Liver (tissue), 9 donors: ENCODE results near the gene ATF6B. TPM values are rescaled to one million over a fixed set of nuclear protein-coding genes. Genes with fewer than 3 reads are reported as not detected.

Experiments
- DNase-seq: peaks from one replicate; pipeline ENCODE4 v3.0.0-alpha.2; 2017; ENCODE audit warnings: low spot score
- H3K27ac ChIP-seq, 2 donors: one replicate each; pipeline ENCODE4 v1.7.0; 2013; ENCODE audit warnings: inconsistent platforms in 2 of 2, low read length in 2 of 2, control low read depth in 1 of 2, low read depth in 1 of 2, mild to moderate bottlenecking in 1 of 2
- H3K27me3 ChIP-seq, 4 donors: one replicate each; pipeline versions ENCODE4 v1.6.1 to v1.7.0; 2013; ENCODE audit warnings: low read length in 3 of 4, inconsistent platforms in 1 of 4, mild to moderate bottlenecking in 1 of 4, moderate library complexity in 1 of 4; ENCODE audit not compliant: control insufficient read depth in 4 of 4, insufficient read depth in 4 of 4
- H3K36me3 ChIP-seq, 4 donors: one replicate each; pipeline versions ENCODE4 v1.6.1 to v1.7.0; 2013; ENCODE audit warnings: low read length in 3 of 4, mild to moderate bottlenecking in 3 of 4, low read depth in 1 of 4, moderate library complexity in 1 of 4; ENCODE audit not compliant: control insufficient read depth in 4 of 4, insufficient read depth in 3 of 4
- H3K4me1 ChIP-seq, 4 donors: one replicate each; pipeline versions ENCODE4 v1.6.1 to v1.7.0; 2013; ENCODE audit warnings: low read length in 3 of 4, mild to moderate bottlenecking in 3 of 4, moderate library complexity in 1 of 4; ENCODE audit not compliant: control insufficient read depth in 4 of 4, insufficient read depth in 4 of 4
- H3K4me3 ChIP-seq, 3 donors: one replicate each; pipeline versions ENCODE4 v1.6.1 to v1.7.0; 2013; ENCODE audit warnings: low read length in 3 of 3, control low read depth in 1 of 3, low read depth in 1 of 3, mild to moderate bottlenecking in 1 of 3
- H3K9ac ChIP-seq, 2 donors: one replicate each; pipeline ENCODE4 v1.7.0; 2013; ENCODE audit warnings: low read length in 2 of 2, mild to moderate bottlenecking in 2 of 2, moderate library complexity in 2 of 2, control low read depth in 1 of 2, low read depth in 1 of 2
- H3K9me3 ChIP-seq, 4 donors: one replicate each; pipeline versions ENCODE4 v1.6.1 to v1.7.0; 2013; ENCODE audit warnings: low read length in 3 of 4; ENCODE audit not compliant: control insufficient read depth in 4 of 4
- FOXA1 ChIP-seq: IDR thresholded peaks from 2 replicates; pipeline ENCODE4 v1.6.1; 2016; ENCODE audit warnings: antibody characterized with exemption
- HNF4A ChIP-seq, 2 donors: conservative IDR thresholded peaks; 2 replicates each; pipeline ENCODE4 v1.6.1; 2016; ENCODE audit warnings: antibody characterized with exemption in 2 of 2, mild to moderate bottlenecking in 2 of 2
- JUND ChIP-seq, 2 donors: IDR thresholded peaks; 2 replicates each; pipeline ENCODE4 v1.6.1; 2016; ENCODE audit warnings: antibody characterized with exemption in 2 of 2
- RAD21 ChIP-seq, 2 donors: IDR thresholded peaks; 2 replicates each; pipeline ENCODE4 v1.6.1; 2016; ENCODE audit warnings: antibody characterized with exemption in 2 of 2, mild to moderate bottlenecking in 2 of 2
- RXRA ChIP-seq, 2 donors: IDR thresholded peaks; 2 replicates each; pipeline ENCODE4 v1.6.1; 2017 to 2018; ENCODE audit warnings: antibody characterized with exemption in 2 of 2, mild to moderate bottlenecking in 1 of 2
- YY1 ChIP-seq: IDR thresholded peaks from 2 replicates; pipeline ENCODE4 v1.6.1; 2016; ENCODE audit warnings: antibody characterized with exemption, mild to moderate bottlenecking
- WGBS: extraction: QIAGEN DNeasy Blood & Tissue Kit; methylation state at CpG from one replicate; pipeline ENCODE4 v1.1.7; 2013; 5-methylcytosine and 5-hydroxymethylcytosine counted together
- polyA plus RNA-seq, 2 donors: library from polyadenylated mRNA; stranded (reverse) in 1 of 2; unstranded in 1 of 2; fragments of 200-250 nt in 1 of 2; fragments of >200 nt in 1 of 2; fragmentation: Nextera tagmentation in 1 of 2; extraction: Ambion mirVana in 1 of 2; gene quantifications; one replicate each; pipeline versions ENCODE4 v1.2.1 to v1.2.3, GENCODE V29; 2013 to 2015
- total RNA-seq, 2 donors: library from RNA; depleted of rRNA; stranded (reverse); fragments of >200 nt; gene quantifications; one replicate each; pipeline ENCODE4 v1.2.3, GENCODE V29; 2014
- TF ChIP-seq, protein P1 (sequence below): IDR thresholded peaks from 2 replicates; pipeline ENCODE4 v1.6.1; 2016; ENCODE audit warnings: antibody characterized with exemption, mild to moderate bottlenecking
- TF ChIP-seq, protein P2 (sequence below): IDR thresholded peaks from 2 replicates; pipeline ENCODE4 v1.6.1; 2016; ENCODE audit warnings: antibody characterized with exemption
- TF ChIP-seq, protein P3 (sequence below): IDR thresholded peaks from 2 replicates; pipeline ENCODE4 v1.6.1; 2016; ENCODE audit warnings: antibody characterized with exemption
- donor health status: healthy.
- donor health status: healthy.
- donor health status: healthy.
- donor health status: healthy.
- donor health status: healthy.

ATF6B gene
- total and polyA plus RNA-seq, 4 donors = 13.6 to 24.8 (median 15.5) TPM

DNA sequence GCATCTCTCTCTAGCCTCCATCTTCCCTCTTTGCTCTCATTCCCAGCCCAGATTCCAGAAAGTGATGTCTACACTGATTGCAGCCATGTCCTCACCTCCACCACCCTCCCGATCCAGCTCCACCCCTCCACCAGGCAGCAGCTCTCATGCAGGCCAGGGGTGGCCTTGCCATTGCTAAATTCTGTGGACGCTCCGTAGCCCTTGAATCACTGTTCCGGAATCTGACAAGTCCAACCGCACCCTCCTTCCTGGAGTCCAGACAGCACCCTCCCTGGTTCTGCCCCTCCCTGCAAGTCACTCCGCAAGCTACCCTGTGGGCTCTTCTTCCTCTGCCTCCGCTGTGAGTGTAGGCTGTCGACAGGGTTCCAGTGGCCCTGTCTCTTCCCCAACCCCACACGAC, 45.1 kb downstream of the ATF6B start (continued):
- TF ChIP-seq, protein P1, sequence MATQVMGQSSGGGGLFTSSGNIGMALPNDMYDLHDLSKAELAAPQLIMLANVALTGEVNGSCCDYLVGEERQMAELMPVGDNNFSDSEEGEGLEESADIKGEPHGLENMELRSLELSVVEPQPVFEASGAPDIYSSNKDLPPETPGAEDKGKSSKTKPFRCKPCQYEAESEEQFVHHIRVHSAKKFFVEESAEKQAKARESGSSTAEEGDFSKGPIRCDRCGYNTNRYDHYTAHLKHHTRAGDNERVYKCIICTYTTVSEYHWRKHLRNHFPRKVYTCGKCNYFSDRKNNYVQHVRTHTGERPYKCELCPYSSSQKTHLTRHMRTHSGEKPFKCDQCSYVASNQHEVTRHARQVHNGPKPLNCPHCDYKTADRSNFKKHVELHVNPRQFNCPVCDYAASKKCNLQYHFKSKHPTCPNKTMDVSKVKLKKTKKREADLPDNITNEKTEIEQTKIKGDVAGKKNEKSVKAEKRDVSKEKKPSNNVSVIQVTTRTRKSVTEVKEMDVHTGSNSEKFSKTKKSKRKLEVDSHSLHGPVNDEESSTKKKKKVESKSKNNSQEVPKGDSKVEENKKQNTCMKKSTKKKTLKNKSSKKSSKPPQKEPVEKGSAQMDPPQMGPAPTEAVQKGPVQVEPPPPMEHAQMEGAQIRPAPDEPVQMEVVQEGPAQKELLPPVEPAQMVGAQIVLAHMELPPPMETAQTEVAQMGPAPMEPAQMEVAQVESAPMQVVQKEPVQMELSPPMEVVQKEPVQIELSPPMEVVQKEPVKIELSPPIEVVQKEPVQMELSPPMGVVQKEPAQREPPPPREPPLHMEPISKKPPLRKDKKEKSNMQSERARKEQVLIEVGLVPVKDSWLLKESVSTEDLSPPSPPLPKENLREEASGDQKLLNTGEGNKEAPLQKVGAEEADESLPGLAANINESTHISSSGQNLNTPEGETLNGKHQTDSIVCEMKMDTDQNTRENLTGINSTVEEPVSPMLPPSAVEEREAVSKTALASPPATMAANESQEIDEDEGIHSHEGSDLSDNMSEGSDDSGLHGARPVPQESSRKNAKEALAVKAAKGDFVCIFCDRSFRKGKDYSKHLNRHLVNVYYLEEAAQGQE = no peak
- TF ChIP-seq, protein P2, sequence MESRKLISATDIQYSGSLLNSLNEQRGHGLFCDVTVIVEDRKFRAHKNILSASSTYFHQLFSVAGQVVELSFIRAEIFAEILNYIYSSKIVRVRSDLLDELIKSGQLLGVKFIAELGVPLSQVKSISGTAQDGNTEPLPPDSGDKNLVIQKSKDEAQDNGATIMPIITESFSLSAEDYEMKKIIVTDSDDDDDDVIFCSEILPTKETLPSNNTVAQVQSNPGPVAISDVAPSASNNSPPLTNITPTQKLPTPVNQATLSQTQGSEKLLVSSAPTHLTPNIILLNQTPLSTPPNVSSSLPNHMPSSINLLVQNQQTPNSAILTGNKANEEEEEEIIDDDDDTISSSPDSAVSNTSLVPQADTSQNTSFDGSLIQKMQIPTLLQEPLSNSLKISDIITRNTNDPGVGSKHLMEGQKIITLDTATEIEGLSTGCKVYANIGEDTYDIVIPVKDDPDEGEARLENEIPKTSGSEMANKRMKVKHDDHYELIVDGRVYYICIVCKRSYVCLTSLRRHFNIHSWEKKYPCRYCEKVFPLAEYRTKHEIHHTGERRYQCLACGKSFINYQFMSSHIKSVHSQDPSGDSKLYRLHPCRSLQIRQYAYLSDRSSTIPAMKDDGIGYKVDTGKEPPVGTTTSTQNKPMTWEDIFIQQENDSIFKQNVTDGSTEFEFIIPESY = no peak
- TF ChIP-seq FOXA1 (no peak), JUND (IDR thresholded peaks at IDR 0.05) (no peak), HNF4A (conservative IDR thresholded peaks at IDR 0.05) (no peak)

DNA sequence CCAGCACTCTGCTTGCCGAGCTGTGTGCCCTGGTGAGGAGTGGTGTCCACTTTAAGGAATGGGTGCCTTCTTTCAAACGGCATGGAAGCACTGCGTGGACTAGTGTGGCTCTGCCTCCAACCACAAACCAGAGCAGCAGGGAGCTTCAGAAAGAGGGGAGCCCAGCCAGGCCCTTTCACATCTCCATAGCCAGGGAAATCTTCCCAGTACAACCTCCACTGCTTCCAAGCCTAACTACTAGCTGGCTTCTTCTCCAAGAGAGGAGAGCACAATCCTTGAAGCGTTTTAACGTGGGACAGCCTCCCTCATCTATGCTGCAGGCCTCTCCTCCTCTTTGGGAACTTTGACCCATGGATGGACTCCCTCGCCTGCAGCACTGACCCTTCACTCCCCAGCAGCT, 45.6 kb downstream of the ATF6B start:
- H3K9ac ChIP-seq = no peak overlapping the region
- H3K4me1 ChIP-seq = peaks cover 0 to 5% (median 2%) of the 10 kb centered on the region in 4 donors
- H3K27ac ChIP-seq = no peak overlapping the region
- no peak overlapping the region for H3K4me3 ChIP-seq
- 58% methylated on average over 6 of the region's 6 CpGs for WGBS
- no peak for DNase-seq
- H3K9me3 ChIP-seq = no peaks in the 10 kb centered on the region
- peaks cover 0 to 3% (median 0%) of the 10 kb centered on the region in 4 donors for H3K27me3 ChIP-seq
- TF ChIP-seq, protein P3, sequence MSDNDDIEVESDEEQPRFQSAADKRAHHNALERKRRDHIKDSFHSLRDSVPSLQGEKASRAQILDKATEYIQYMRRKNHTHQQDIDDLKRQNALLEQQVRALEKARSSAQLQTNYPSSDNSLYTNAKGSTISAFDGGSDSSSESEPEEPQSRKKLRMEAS = no peak
- TF ChIP-seq YY1 = no peak
- no peak for TF ChIP-seq RAD21 (IDR thresholded peaks at IDR 0.05)
- TF ChIP-seq, protein P1 = no peak
- no peak for TF ChIP-seq HNF4A (conservative IDR thresholded peaks at IDR 0.05)
- H3K36me3 ChIP-seq = no peaks in the 10 kb centered on the region

DNA sequence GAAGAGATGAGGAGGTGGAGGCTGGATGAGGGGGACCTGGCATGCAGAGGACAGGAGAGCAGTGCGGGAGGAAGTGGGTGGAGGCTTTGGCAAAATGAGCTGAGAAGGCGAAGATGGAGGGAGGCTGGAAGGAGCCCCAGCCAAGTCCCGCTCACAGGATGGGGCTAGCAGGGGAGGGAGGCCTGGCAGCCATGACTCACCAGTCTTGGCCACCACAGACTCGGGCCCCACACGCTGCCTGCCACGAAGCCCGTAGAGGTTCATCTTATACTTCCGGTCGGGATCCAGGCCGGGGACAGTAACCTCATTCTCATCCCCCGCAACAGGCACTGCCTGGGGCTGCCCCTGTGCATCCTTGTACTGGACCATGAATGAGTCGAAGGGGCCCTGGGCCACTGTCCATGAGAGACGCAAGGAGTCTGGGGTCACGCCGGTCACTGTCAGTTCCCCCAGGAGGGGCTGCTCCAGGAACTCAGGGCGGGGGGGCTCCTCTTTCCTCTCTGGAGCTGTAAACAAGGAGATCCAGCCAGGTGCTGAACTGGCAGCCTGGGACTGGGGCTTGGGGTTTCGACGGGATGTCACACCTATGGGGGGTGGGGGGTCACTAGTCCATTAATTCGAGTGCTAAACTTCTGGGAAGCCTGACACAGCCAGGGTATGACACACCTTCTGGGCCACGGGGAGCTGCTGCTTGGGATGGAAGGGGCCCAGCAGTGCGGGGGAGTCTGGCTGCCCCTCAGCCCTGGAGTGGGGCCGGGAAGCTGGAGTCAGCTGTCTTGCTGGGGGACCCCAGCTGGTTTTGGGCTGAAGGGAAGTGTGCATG, 46.7 kb downstream of the ATF6B start:
- H3K4me1 ChIP-seq = no peaks in the 10 kb centered on the region
- no peaks in the 10 kb centered on the region for H3K36me3 ChIP-seq
- no peak for TF ChIP-seq RXRA (IDR thresholded peaks at IDR 0.05)
- H3K27ac ChIP-seq = no peak overlapping the region
- H3K9ac ChIP-seq = no peak overlapping the region
- no peaks in the 10 kb centered on the region for H3K9me3 ChIP-seq
- H3K4me3 ChIP-seq = no peak overlapping the region
- DNase-seq = no peak
- H3K27me3 ChIP-seq = peaks cover 0 to 2% (median 0%) of the 10 kb centered on the region in 4 donors
- 87% methylated on average over 22 of the region's 22 CpGs for WGBS
